Right lobe of liver (tissue), 4 donors: ENCODE results near the gene DNAJA4.

Experiments used
- CTCF ChIP-seq, 4 donors: fragments of 200-600 bp in 3 of 4; fragments of 450-650 bp in 1 of 4; IDR thresholded peaks; one replicate each; pipeline versions ENCODE4 v1.5.1 to v1.8.0; 2016 to 2022; ENCODE audit warnings: antibody characterized with exemption in 4 of 4, mild to moderate bottlenecking in 2 of 4
- POLR2A ChIP-seq: fragments of 450-650 bp; IDR thresholded peaks from one replicate; pipeline ENCODE4 v1.6.1; 2017; ENCODE audit warnings: antibody characterized with exemption, mild to moderate bottlenecking
- donor health status: DM: no; HTN: no; CAD: no.
- donor health status: DM: no; HTN: no; CAD: no.
- donor health status: DM: no; HTN: yes; CAD: no.

- no peak for TF ChIP-seq CTCF (IDR thresholded peaks at IDR 0.05)
- no peak for TF ChIP-seq POLR2A
These were observed 20.3 kb upstream of the DNAJA4 start for GRCh38 chr15:78244101-78244500.
